ENCODE results near the gene DEPDC1B.
"Not testable (repeated sequence)": the region's sequence is repeated elsewhere in the genome, so short reads cannot be mapped to it uniquely, and the experiment has no call there.

The DEPDC1B gene

DNA sequence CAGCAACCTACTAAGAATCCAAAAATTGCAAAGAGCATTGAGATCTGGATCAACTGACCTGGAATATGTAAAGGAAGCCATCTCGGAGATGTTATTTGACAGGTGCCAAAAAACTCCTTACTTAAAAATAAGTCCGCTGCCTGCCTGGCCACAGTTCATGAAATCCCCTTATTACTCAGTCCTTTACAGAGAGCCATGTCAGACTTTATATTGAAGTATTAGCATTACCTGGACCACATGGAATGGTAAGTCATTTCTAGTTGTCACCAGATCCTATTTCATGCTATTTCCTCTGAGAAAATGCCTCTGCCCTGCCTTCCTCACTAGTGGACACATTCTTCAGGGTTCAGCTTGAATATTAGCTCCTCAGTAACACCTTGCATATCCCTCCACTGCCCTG, 115.7 kb downstream of the DEPDC1B start:
- DNase-seq (ENCODE audit: extremely low read depth, low read depth) = no peak
- TF ChIP-seq, protein P1, sequence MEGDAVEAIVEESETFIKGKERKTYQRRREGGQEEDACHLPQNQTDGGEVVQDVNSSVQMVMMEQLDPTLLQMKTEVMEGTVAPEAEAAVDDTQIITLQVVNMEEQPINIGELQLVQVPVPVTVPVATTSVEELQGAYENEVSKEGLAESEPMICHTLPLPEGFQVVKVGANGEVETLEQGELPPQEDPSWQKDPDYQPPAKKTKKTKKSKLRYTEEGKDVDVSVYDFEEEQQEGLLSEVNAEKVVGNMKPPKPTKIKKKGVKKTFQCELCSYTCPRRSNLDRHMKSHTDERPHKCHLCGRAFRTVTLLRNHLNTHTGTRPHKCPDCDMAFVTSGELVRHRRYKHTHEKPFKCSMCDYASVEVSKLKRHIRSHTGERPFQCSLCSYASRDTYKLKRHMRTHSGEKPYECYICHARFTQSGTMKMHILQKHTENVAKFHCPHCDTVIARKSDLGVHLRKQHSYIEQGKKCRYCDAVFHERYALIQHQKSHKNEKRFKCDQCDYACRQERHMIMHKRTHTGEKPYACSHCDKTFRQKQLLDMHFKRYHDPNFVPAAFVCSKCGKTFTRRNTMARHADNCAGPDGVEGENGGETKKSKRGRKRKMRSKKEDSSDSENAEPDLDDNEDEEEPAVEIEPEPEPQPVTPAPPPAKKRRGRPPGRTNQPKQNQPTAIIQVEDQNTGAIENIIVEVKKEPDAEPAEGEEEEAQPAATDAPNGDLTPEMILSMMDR (IDR thresholded peaks at IDR 0.05; ENCODE audit: low read depth, low read length, missing control alignments) = no peak
- no peak overlapping the region for H3K4me3 ChIP-seq (replicated peaks; ENCODE audit: low read depth, low read length)

DNA sequence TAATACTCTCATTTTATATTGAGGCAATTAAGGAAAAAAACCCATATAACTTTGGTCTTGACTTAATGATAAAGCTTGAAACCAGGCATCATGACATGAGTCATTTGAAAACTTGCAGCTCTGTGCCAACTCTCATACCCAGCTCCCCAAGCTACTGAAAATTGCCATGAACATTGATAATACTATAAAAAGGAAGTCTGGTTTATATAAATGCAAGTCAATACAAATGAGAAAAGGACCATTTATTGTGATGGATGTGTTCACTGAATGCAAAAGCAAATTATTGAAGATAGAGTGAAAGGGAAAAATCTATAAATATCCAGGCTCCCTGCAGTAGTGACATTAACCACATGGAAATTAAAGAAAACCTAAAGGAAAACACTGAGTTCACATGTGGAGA, 116.3 kb downstream of the DEPDC1B start:
- H3K4me3 ChIP-seq (replicated peaks; ENCODE audit: low read depth, low read length) = no peak overlapping the region
- DNase-seq (ENCODE audit: extremely low read depth, low read depth) = no peak
- TF ChIP-seq, protein P1 (IDR thresholded peaks at IDR 0.05; ENCODE audit: low read depth, low read length, missing control alignments) = no peak

DNA sequence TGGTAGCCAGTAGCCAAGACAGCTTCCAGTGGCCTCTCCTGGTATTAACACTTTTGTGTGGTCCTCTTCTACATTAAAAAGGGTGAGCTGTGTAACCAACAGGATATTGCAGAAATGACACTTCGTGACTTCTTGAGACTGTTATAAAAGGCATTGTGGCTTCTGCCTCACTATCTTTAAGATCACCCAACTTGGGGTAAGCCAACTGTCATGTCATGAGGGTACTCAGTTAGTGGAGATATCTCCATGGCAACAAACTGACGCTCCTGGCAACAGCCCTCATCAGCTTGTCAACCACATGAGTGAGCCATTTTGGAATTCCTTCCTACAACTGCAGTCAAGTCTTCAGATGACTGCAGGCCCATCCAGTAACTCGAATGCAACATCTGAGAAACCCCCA, 121.7 kb downstream of the DEPDC1B start:
- TF ChIP-seq, protein P1 (IDR thresholded peaks at IDR 0.05; ENCODE audit: low read depth, low read length, missing control alignments) = no peak
- no peak overlapping the region for H3K4me3 ChIP-seq (replicated peaks; ENCODE audit: low read depth, low read length)
- DNase-seq (ENCODE audit: extremely low read depth, low read depth) = no peak

DNA sequence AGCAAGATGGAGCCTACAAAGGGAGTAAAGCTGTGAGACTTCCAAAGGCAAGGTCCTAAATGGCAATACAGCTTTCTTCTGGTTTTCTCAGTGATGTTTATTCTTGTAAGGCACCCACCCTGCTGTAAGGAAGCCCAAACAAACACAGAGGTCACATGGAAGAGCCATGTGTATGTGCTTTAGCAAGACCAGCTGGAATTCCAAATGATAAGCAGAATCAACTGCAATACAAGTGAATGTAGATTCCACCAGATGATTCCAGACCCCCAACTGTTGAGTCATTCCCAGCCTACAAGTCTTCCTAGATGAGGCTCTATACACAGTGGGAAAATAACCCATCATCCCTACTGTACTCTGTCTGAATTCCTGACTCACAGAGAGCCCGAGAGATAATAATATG, 122.8 kb downstream of the DEPDC1B start:
- TF ChIP-seq, protein P1 (IDR thresholded peaks at IDR 0.05; ENCODE audit: low read depth, low read length, missing control alignments) = no peak
- H3K4me3 ChIP-seq (replicated peaks; ENCODE audit: low read depth, low read length) = no peak overlapping the region
- no peak for DNase-seq (ENCODE audit: extremely low read depth, low read depth)

DNA sequence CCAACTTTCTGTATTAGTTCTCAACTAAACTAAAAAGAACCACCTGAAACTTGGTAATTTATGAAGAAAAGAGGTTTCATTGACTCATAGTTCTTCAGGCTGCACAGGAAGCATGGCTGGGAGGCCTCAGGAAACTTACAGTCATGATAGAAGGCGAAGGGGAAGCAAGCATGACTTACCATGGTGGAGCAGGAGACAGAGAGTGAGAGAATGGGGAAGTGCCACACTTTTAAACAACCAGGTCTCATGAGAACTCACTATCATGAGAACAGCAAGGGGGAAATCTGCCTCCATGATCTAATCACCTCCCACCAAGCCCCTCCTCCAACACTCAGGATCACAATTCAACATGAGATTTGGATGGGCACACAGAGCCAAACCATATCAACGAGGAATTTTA, 123.5 kb downstream of the DEPDC1B start:
- DNase-seq (ENCODE audit: extremely low read depth, low read depth) = no peak
- TF ChIP-seq, protein P1 (IDR thresholded peaks at IDR 0.05; ENCODE audit: low read depth, low read length, missing control alignments) = no peak
- no peak overlapping the region for H3K4me3 ChIP-seq (replicated peaks; ENCODE audit: low read depth, low read length)

DNA sequence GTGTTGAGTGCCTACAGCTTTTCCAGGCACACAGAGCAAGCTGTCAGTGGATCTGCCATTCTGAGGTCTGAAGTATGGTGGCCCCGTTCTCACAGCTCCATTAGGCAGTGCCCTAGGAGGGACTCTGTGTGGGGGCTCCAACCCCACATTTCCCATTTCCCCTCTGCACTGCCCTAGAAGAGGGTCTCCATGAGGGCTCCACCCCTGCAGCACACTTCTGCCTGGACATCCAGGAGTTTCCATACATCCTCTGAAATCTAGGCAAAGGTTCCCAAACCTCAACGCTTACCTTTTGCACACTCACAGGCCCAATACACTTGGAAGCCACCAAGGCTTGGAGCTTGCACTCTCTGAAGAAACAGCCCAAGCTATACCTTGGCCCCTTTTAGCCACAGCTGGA, 131.3 kb downstream of the DEPDC1B start:
- DNase-seq (ENCODE audit: extremely low read depth, low read depth) = no peak
- H3K4me3 ChIP-seq (replicated peaks; ENCODE audit: low read depth, low read length) = no peak overlapping the region
- TF ChIP-seq, protein P1 (IDR thresholded peaks at IDR 0.05; ENCODE audit: low read depth, low read length, missing control alignments) = no peak

DNA sequence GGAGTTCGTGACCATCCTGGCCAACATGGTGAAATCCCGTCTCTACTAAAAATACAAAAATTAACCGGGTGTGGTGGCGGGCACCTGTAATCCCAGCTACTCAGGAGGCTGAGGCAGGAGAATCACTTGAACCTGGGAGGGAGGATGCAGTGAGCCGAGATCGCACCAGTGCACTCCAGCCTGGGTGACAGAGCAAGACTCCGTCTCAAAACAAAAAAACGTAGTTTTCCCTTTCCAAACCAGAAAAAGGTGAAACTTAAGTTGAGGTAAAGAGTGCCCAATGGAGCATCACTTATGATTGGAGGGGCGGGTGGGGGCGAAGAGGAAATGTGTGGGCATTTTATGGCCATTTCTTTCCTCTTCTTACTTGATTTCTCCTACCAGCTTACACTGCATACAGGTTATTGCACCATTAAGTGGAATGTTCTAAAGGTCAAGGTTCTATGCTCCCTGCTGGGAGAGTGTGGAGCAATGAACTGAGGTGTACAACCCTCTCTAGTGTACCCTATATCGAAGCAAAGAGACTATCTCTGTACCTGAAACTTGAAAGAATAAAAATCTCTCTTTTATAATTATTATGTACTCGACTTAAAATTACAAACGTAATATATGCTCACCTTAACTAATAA, 136.2 kb downstream of the DEPDC1B start:
- TF ChIP-seq, protein P1 (IDR thresholded peaks at IDR 0.05; ENCODE audit: low read depth, low read length, missing control alignments) = no peak
- no peak for DNase-seq (ENCODE audit: extremely low read depth, low read depth)
- H3K4me3 ChIP-seq (replicated peaks; ENCODE audit: low read depth, low read length) = no peak overlapping the region

DNA sequence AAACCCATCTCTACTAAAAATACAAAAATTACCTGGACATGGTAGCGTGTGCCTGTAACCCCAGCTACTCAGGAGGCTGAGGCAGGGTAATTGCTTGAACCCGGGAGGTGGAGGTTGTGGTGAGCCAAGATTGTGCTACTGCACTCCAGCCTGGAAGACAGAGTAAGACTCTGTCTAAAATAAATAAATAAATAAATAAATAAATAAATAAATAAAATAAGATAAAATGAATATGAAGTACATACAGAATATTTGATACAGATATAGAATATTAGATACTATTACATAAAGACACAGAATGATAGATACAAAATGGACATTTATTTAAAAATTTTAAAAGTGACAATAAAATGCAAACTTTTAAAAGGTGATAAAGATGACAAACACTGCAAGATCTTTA, 146.7 kb downstream of the DEPDC1B start:
- not testable (repeated sequence) for H3K4me3 ChIP-seq (replicated peaks; ENCODE audit: low read depth, low read length); DNase-seq (ENCODE audit: extremely low read depth, low read depth)

Data from HFF-Myc (cell line).